Activated T-cell treated with anti-CD3 and anti-CD28 coated beads, Interleukin-2, amount 50 U/mL, for 24 hours (primary cell): ENCODE results near the gene CAD.

ENCODE experiments used
- DNase-seq: peaks from one replicate; pipeline ENCODE4 v3.0.0-alpha.2; 2020
- H3K27ac Mint-ChIP-seq: 2 replicates; pipeline ENCODE4 v1.8.0; 2020; ENCODE audit warnings: mild to moderate bottlenecking, mixed read lengths
- H3K27me3 Mint-ChIP-seq: 2 replicates; pipeline ENCODE4 v1.8.0; 2020; ENCODE audit warnings: mixed read lengths
- H3K36me3 Mint-ChIP-seq: 2 replicates; pipeline ENCODE4 v1.8.0; 2020; ENCODE audit warnings: low read depth, mixed read lengths
- H3K4me1 Mint-ChIP-seq: 2 replicates; pipeline ENCODE4 v1.8.0; 2020; ENCODE audit warnings: low read depth, mixed read lengths
- H3K4me3 Mint-ChIP-seq: 2 replicates; pipeline ENCODE4 v1.8.0; 2020; ENCODE audit warnings: mild to moderate bottlenecking, moderate library complexity, mixed read lengths
- H3K9me3 Mint-ChIP-seq: 2 replicates; pipeline ENCODE4 v1.8.0; 2020; ENCODE audit warnings: mixed read lengths

The CAD gene

GRCh38 chr2:27249159-27249890 lies 32.2 kb downstream of the CAD start:
- Mint-ChIP-seq H3K4me1 (no peaks in the 10 kb centered on the region), H3K27me3 (peaks cover 17% of the 10 kb centered on the region), H3K4me3 (no peak overlapping the region), H3K9me3 (no peaks in the 10 kb centered on the region), H3K27ac (no peak overlapping the region), H3K36me3 (peaks cover 5% of the 10 kb centered on the region)
- DNase-seq: no peak

GRCh38 chr2:27249891-27250651 lies 32.9 kb downstream of the CAD start:
- Mint-ChIP-seq H3K27ac (no peak overlapping the region), H3K9me3 (no peaks in the 10 kb centered on the region), H3K27me3 (peaks cover 23% of the 10 kb centered on the region), H3K4me3 (no peak overlapping the region), H3K4me1 (no peaks in the 10 kb centered on the region), H3K36me3 (no peaks in the 10 kb centered on the region)
- peak; percentile 73 for DNase-seq

GRCh38 chr2:27250652-27251379 lies 33.6 kb downstream of the CAD start:
- Mint-ChIP-seq H3K36me3 (no peaks in the 10 kb centered on the region), H3K27ac (no peak overlapping the region), H3K4me3 (no peak overlapping the region), H3K27me3 (peaks cover 29% of the 10 kb centered on the region), H3K9me3 (no peaks in the 10 kb centered on the region), H3K4me1 (no peaks in the 10 kb centered on the region)
- no peak for DNase-seq

- Mint-ChIP-seq H3K27ac (no peak overlapping the region), H3K4me1 (no peaks in the 10 kb centered on the region), H3K9me3 (no peaks in the 10 kb centered on the region), H3K36me3 (no peaks in the 10 kb centered on the region), H3K4me3 (no peak overlapping the region), H3K27me3 (peaks cover 39% of the 10 kb centered on the region)
- no peak for DNase-seq
These were observed 34.6 kb downstream of the CAD start for GRCh38 chr2:27251766-27252165.

- Mint-ChIP-seq H3K4me1 (no peaks in the 10 kb centered on the region), H3K27ac (no peak overlapping the region), H3K36me3 (no peaks in the 10 kb centered on the region), H3K9me3 (no peaks in the 10 kb centered on the region), H3K4me3 (no peak overlapping the region), H3K27me3 (peaks cover 69% of the 10 kb centered on the region)
- DNase-seq: no peak
These were observed 38.0 kb downstream of the CAD start for GRCh38 chr2:27255187-27255586.

- peaks cover 74% of the 10 kb centered on the region for H3K27me3 Mint-ChIP-seq
- no peak for DNase-seq
These were observed 38.5 kb downstream of the CAD start for GRCh38 chr2:27255660-27256059.

GRCh38 chr2:27256855-27257454 lies 39.8 kb downstream of the CAD start:
- Mint-ChIP-seq H3K27me3 (peaks cover 73% of the 10 kb centered on the region), H3K9me3 (no peaks in the 10 kb centered on the region), H3K4me3 (no peak overlapping the region), H3K27ac (no peak overlapping the region), H3K36me3 (no peaks in the 10 kb centered on the region), H3K4me1 (peaks cover 6% of the 10 kb centered on the region)
- DNase-seq: no peak

More at GRCh38 chr2:27255660-27256059, 38.5 kb downstream of the CAD start:
- no peaks in the 10 kb centered on the region for H3K4me1 Mint-ChIP-seq
- H3K36me3 Mint-ChIP-seq: no peaks in the 10 kb centered on the region
- no peak overlapping the region for H3K27ac Mint-ChIP-seq
- H3K4me3 Mint-ChIP-seq: no peak overlapping the region
- H3K9me3 Mint-ChIP-seq: no peaks in the 10 kb centered on the region

- Mint-ChIP-seq H3K9me3 (no peaks in the 10 kb centered on the region), H3K27me3 (peaks cover 73% of the 10 kb centered on the region), H3K36me3 (no peaks in the 10 kb centered on the region), H3K4me3 (no peak overlapping the region), H3K4me1 (peaks cover 6% of the 10 kb centered on the region), H3K27ac (no peak overlapping the region)
- no peak for DNase-seq
These were observed 40.9 kb downstream of the CAD start for GRCh38 chr2:27258051-27258450.

- H3K9me3 Mint-ChIP-seq: no peaks in the 10 kb centered on the region
- H3K27me3 Mint-ChIP-seq: peaks cover 70% of the 10 kb centered on the region
These were observed 44.2 kb downstream of the CAD start for GRCh38 chr2:27261241-27261925.

GRCh38 chr2:27261926-27262298 lies 44.7 kb downstream of the CAD start:
- Mint-ChIP-seq H3K27me3 (peaks cover 65% of the 10 kb centered on the region), H3K4me1 (peaks cover 25% of the 10 kb centered on the region), H3K4me3 (peak overlapping the region; percentile 66), H3K36me3 (no peaks in the 10 kb centered on the region), H3K27ac (no peak overlapping the region), H3K9me3 (no peaks in the 10 kb centered on the region)
- DNase-seq: no peak

More at GRCh38 chr2:27261241-27261925, 44.2 kb downstream of the CAD start:
- Mint-ChIP-seq H3K36me3 (no peaks in the 10 kb centered on the region), H3K4me1 (peaks cover 25% of the 10 kb centered on the region), H3K4me3 (peak overlapping the region; percentile 66), H3K27ac (no peak overlapping the region)
- no peak for DNase-seq

- H3K36me3 Mint-ChIP-seq: no peaks in the 10 kb centered on the region
- H3K4me1 Mint-ChIP-seq: peaks cover 25% of the 10 kb centered on the region
- H3K9me3 Mint-ChIP-seq: no peaks in the 10 kb centered on the region
- DNase-seq: peak; percentile 79
- peaks cover 57% of the 10 kb centered on the region for H3K27me3 Mint-ChIP-seq
- peak within 1 kb of the TSS; percentile 78 for H3K4me3 Mint-ChIP-seq
- peak within 1 kb of the TSS; percentile 73 for H3K27ac Mint-ChIP-seq
These were observed 45.5 kb downstream of the CAD start, which contains the start of gene SLC30A3 for GRCh38 chr2:27262379-27263286. TSS of gene SLC30A3 (minus strand) at chr2:27263047. CDS start at chr2:27262906, 141 bp downstream.

- no peaks in the 10 kb centered on the region for H3K36me3 Mint-ChIP-seq
- peaks cover 50% of the 10 kb centered on the region for H3K27me3 Mint-ChIP-seq
- peak overlapping the region; percentile 78 for H3K4me3 Mint-ChIP-seq
- H3K4me1 Mint-ChIP-seq: peaks cover 25% of the 10 kb centered on the region
- peak overlapping the region; percentile 73 for H3K27ac Mint-ChIP-seq
- peak; percentile 50 for DNase-seq
- no peaks in the 10 kb centered on the region for H3K9me3 Mint-ChIP-seq
These were observed 46.4 kb downstream of the CAD start for GRCh38 chr2:27263287-27264252.
